HL-60/S4 treated with phorbol 12-myristate 13-acetate at 8.2 ng/mL for 4 days and 3 days (cell line): ENCODE data around the gene FOSL2.
"Not testable (repeated sequence)": the region's sequence is repeated elsewhere in the genome, so short reads cannot be mapped to it uniquely, and the experiment has no call there.

Experiments
- in situ Hi-C: fragments of 300-500 bp; cut with MboI; formaldehyde crosslinking; loops from 2 replicates; pipeline ENCODE4 v1.15.0; 2022; ENCODE audit warnings: low sequenced_read_pairs

FOSL2 gene

GRCh38 chr2:28371728-28372127 is 20.9 kb upstream of the FOSL2 start:
- in situ Hi-C loops = not testable (repeated sequence)

- in situ Hi-C loops = no loop called here
Observed at GRCh38 chr2:28373854-28374253, 18.8 kb upstream of the FOSL2 start.

- in situ Hi-C loops = no loop called here
Observed at GRCh38 chr2:28374331-28374730, 18.3 kb upstream of the FOSL2 start.

GRCh38 chr2:28375236-28375635 is 17.4 kb upstream of the FOSL2 start:
- in situ Hi-C loops = no loop called here

GRCh38 chr2:28375742-28376631 is 16.7 kb upstream of the FOSL2 start:
- in situ Hi-C loops = no loop called here

- in situ Hi-C loops = no loop called here
Observed at GRCh38 chr2:28377195-28377816, 15.4 kb upstream of the FOSL2 start.

- in situ Hi-C loops = no loop called here
Observed at GRCh38 chr2:28377984-28378678, 14.5 kb upstream of the FOSL2 start.

- in situ Hi-C loops = no loop called here
Observed at GRCh38 chr2:28378679-28379584, 13.7 kb upstream of the FOSL2 start.

- in situ Hi-C loops = no loop called here
Observed at GRCh38 chr2:28380219-28380618, 12.4 kb upstream of the FOSL2 start.

GRCh38 chr2:28381225-28382180 is 11.2 kb upstream of the FOSL2 start:
- in situ Hi-C loops = no loop called here

GRCh38 chr2:28382755-28383154 is 9.9 kb upstream of the FOSL2 start:
- in situ Hi-C loops = no loop called here

GRCh38 chr2:28387082-28387960 is 5.3 kb upstream of the FOSL2 start:
- in situ Hi-C loops = no loop called here

- in situ Hi-C loops = no loop called here
Observed at GRCh38 chr2:28389399-28390240, 3.0 kb upstream of the FOSL2 start.

GRCh38 chr2:28390241-28390745 is 2.4 kb upstream of the FOSL2 start:
- in situ Hi-C loops = no loop called here

GRCh38 chr2:28390746-28391563 is 1.7 kb upstream of the FOSL2 start:
- in situ Hi-C loops = no loop called here

- in situ Hi-C loops = no loop called here
Observed at GRCh38 chr2:28391564-28392296, 928 bp upstream of the FOSL2 start.
